Measurements from ENCODE around the gene NT5C1A. TPM values are rescaled to one million over a fixed set of nuclear protein-coding genes. Genes with fewer than 3 reads are reported as not detected.

NT5C1A gene
- polyA plus RNA-seq, 2 of the 4 experiments (the other 2 are of a cell fraction) = not detected

DNA sequence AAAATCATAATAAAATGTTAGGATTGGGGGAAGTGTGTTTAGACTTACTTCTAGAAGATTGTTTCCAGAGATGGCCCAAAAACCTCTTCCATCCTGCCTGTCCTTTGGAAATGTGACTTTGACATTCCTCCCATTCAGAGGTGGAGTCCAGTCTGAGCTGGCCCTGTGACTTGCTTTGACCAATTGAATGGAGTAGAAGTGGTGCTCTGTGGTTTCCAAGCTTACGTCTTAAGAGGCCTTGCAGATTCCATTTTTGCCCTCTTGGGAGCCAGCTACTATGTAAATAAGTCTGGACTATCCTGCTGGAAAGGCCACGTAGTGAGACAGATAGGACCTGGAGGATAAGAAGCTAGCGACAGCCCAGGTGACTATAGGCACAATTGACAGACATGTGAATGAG lies 1.3 kb upstream of the NT5C1A start:
- WGBS (ENCODE audit: missing lambda C conversion rate) = 86% methylated on average over 3 of the region's 3 CpGs
- Histone ChIP-seq H3K4me3 (no peak overlapping the region), H3K27ac (no peak overlapping the region), H3K9me3 (no peaks in the 10 kb centered on the region), H3K4me2 (no peak overlapping the region), H3K4me1 (peaks cover 7% of the 10 kb centered on the region; the same call in 1 of the 3 replicates)
- DNase-seq (ENCODE audit: low read depth in 1 of 2, low spot score in 1 of 2) = no peak
- ATAC-seq = no peak
- ChIA-PET CTCF (interaction anchor here (0.8 to 12.6 kb wide), 9 partner anchors 8 to 122 kb away, joined by 3 to 143 read pairs (median 5); partner anchors contain the start of gene HPCAL4), POLR2A (no interaction called here)
- no peak for TF ChIP-seq ESRRA (IDR thresholded peaks at IDR 0.05; ENCODE audit: borderline replicate concordance, low read length)
- TF ChIP-seq, protein P1, sequence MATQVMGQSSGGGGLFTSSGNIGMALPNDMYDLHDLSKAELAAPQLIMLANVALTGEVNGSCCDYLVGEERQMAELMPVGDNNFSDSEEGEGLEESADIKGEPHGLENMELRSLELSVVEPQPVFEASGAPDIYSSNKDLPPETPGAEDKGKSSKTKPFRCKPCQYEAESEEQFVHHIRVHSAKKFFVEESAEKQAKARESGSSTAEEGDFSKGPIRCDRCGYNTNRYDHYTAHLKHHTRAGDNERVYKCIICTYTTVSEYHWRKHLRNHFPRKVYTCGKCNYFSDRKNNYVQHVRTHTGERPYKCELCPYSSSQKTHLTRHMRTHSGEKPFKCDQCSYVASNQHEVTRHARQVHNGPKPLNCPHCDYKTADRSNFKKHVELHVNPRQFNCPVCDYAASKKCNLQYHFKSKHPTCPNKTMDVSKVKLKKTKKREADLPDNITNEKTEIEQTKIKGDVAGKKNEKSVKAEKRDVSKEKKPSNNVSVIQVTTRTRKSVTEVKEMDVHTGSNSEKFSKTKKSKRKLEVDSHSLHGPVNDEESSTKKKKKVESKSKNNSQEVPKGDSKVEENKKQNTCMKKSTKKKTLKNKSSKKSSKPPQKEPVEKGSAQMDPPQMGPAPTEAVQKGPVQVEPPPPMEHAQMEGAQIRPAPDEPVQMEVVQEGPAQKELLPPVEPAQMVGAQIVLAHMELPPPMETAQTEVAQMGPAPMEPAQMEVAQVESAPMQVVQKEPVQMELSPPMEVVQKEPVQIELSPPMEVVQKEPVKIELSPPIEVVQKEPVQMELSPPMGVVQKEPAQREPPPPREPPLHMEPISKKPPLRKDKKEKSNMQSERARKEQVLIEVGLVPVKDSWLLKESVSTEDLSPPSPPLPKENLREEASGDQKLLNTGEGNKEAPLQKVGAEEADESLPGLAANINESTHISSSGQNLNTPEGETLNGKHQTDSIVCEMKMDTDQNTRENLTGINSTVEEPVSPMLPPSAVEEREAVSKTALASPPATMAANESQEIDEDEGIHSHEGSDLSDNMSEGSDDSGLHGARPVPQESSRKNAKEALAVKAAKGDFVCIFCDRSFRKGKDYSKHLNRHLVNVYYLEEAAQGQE (IDR thresholded peaks at IDR 0.05) = no peak
- TF ChIP-seq, protein P2, sequence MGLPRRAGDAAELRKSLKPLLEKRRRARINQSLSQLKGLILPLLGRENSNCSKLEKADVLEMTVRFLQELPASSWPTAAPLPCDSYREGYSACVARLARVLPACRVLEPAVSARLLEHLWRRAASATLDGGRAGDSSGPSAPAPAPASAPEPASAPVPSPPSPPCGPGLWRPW (IDR thresholded peaks at IDR 0.05) = no peak
- no peak for TF ChIP-seq KDM1A (IDR thresholded peaks at IDR 0.05; ENCODE audit: low read depth)
- TF ChIP-seq HEYL (CRISPR knock-in tag; IDR thresholded peaks at IDR 0.05) = no peak
- no peak for TF ChIP-seq POLR2A (IDR thresholded peaks at IDR 0.05; ENCODE audit: low read length)
- TF ChIP-seq, protein P3, sequence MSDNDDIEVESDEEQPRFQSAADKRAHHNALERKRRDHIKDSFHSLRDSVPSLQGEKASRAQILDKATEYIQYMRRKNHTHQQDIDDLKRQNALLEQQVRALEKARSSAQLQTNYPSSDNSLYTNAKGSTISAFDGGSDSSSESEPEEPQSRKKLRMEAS (IDR thresholded peaks at IDR 0.05) = no peak
- no peak for TF ChIP-seq JUNB (IDR thresholded peaks at IDR 0.05)
- no peak for TF ChIP-seq BHLHE40 (IDR thresholded peaks at IDR 0.05; ENCODE audit: low read depth, low read length)
- TF ChIP-seq RCOR1 (IDR thresholded peaks at IDR 0.05; ENCODE audit: low read depth, low read length) = no peak
- TF ChIP-seq, protein P4, sequence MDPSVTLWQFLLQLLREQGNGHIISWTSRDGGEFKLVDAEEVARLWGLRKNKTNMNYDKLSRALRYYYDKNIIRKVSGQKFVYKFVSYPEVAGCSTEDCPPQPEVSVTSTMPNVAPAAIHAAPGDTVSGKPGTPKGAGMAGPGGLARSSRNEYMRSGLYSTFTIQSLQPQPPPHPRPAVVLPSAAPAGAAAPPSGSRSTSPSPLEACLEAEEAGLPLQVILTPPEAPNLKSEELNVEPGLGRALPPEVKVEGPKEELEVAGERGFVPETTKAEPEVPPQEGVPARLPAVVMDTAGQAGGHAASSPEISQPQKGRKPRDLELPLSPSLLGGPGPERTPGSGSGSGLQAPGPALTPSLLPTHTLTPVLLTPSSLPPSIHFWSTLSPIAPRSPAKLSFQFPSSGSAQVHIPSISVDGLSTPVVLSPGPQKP (IDR thresholded peaks at IDR 0.05; ENCODE audit: low read depth, low read length) = no peak
- TF ChIP-seq SMC3 (IDR thresholded peaks at IDR 0.05) = no peak
- TF ChIP-seq JUN (IDR thresholded peaks at IDR 0.05) = no peak
- TF ChIP-seq POLR2AphosphoS2 (conservative IDR thresholded peaks at IDR 0.05; ENCODE audit: low read length) = no peak
- no peak for FAIRE-seq

DNA sequence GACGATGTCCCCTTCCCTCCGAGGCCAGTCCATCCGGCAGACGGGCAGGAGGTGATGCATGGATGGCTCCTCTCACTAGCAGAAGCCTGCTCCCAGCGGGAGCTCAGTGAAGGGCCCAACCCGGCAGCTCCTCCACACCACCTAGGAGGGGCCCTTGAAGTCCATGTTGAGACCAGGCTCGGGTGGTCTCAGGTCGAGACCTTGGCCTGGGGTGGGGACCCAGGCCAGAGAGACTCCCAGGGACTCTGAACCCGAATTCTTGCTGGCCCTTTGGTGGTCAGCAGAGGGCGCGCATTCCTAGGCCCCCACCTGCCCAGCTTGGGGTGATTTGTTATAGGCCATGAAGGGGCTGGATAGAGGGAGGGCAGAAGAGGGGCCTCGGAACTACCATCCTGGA lies 642 bp upstream of the NT5C1A start:
- peak in 1 of 2 experiments; percentile 64; a peak in 3 of 6 replicates for ATAC-seq
- WGBS (ENCODE audit: missing lambda C conversion rate) = 63% methylated on average over 6 of the region's 12 CpGs
- no peak for FAIRE-seq

More for the DNA sequence above, 642 bp upstream of the NT5C1A start:
- H3K27ac ChIP-seq = no peak overlapping the region
- peak overlapping the region; percentile 42; the same call in 1 of the 3 replicates for H3K4me3 ChIP-seq
- ChIA-PET POLR2A (no interaction called here), CTCF (interaction anchor here (0.8 to 12.6 kb wide), 9 partner anchors 9 to 123 kb away, joined by 3 to 143 read pairs (median 6); partner anchors contain the start of gene HPCAL4)
- peaks cover 7% of the 10 kb centered on the region; the same call in 1 of the 3 replicates for H3K4me1 ChIP-seq
- TF ChIP-seq ZFP36 (IDR thresholded peaks at IDR 0.05; ENCODE audit: borderline replicate concordance, partially characterized antibody) (no peak), JUNB (IDR thresholded peaks at IDR 0.05) (no peak), EP300 (IDR thresholded peaks at IDR 0.05) (no peak), RCOR1 (IDR thresholded peaks at IDR 0.05; ENCODE audit: low read depth, low read length) (no peak), ESRRA (IDR thresholded peaks at IDR 0.05; ENCODE audit: borderline replicate concordance, low read length) (no peak)
- TF ChIP-seq, protein P5, sequence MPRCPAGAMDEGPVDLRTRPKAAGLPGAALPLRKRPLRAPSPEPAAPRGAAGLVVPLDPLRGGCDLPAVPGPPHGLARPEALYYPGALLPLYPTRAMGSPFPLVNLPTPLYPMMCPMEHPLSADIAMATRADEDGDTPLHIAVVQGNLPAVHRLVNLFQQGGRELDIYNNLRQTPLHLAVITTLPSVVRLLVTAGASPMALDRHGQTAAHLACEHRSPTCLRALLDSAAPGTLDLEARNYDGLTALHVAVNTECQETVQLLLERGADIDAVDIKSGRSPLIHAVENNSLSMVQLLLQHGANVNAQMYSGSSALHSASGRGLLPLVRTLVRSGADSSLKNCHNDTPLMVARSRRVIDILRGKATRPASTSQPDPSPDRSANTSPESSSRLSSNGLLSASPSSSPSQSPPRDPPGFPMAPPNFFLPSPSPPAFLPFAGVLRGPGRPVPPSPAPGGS (IDR thresholded peaks at IDR 0.05) = no peak
- TF ChIP-seq, protein P6, sequence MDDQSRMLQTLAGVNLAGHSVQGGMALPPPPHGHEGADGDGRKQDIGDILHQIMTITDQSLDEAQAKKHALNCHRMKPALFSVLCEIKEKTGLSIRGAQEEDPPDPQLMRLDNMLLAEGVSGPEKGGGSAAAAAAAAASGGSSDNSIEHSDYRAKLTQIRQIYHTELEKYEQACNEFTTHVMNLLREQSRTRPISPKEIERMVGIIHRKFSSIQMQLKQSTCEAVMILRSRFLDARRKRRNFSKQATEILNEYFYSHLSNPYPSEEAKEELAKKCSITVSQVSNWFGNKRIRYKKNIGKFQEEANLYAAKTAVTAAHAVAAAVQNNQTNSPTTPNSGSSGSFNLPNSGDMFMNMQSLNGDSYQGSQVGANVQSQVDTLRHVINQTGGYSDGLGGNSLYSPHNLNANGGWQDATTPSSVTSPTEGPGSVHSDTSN (IDR thresholded peaks at IDR 0.05) = no peak
- TF ChIP-seq, protein P7, sequence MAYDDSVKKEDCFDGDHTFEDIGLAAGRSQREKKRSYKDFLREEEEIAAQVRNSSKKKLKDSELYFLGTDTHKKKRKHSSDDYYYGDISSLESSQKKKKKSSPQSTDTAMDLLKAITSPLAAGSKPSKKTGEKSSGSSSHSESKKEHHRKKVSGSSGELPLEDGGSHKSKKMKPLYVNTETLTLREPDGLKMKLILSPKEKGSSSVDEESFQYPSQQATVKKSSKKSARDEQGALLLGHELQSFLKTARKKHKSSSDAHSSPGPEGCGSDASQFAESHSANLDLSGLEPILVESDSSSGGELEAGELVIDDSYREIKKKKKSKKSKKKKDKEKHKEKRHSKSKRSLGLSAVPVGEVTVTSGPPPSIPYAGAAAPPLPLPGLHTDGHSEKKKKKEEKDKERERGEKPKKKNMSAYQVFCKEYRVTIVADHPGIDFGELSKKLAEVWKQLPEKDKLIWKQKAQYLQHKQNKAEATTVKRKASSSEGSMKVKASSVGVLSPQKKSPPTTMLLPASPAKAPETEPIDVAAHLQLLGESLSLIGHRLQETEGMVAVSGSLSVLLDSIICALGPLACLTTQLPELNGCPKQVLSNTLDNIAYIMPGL (CRISPR knock-in tag; IDR thresholded peaks at IDR 0.05; ENCODE audit: borderline replicate concordance) = no peak
- peak overlapping the region; percentile 82 for H3K4me2 ChIP-seq
- peak in 1 of 2 experiments; percentile 14 for DNase-seq (ENCODE audit: low read depth in 1 of 2, low spot score in 1 of 2)
- H3K9me3 ChIP-seq = no peaks in the 10 kb centered on the region
